Stimulated activated naive CD8-positive, alpha-beta T cell treated with anti-CD3 and anti-CD28 coated beads, Interleukin-15, Interleukin-2, amounts not matched to agents 100 ng/mL and 50 ng/mL, for 24 hours (primary cell): ENCODE measurements around the gene RFX4.
"Not testable (repeated sequence)": the region's sequence is repeated elsewhere in the genome, so short reads cannot be mapped to it uniquely, and the experiment has no call there.

Source experiments
- H3K27ac Mint-ChIP-seq: one replicate; pipeline ENCODE4 v1.8.0; 2021; ENCODE audit warnings: mild to moderate bottlenecking, mixed read lengths
- H3K27me3 Mint-ChIP-seq: one replicate; pipeline ENCODE4 v1.8.0; 2021; ENCODE audit warnings: mixed read lengths
- H3K36me3 Mint-ChIP-seq: one replicate; pipeline ENCODE4 v1.8.0; 2021; ENCODE audit warnings: low read depth, mixed read lengths
- H3K4me1 Mint-ChIP-seq: one replicate; pipeline ENCODE4 v1.8.0; 2021; ENCODE audit warnings: low read depth, mixed read lengths
- H3K4me3 Mint-ChIP-seq: one replicate; pipeline ENCODE4 v1.8.0; 2021; ENCODE audit warnings: mild to moderate bottlenecking, mixed read lengths
- H3K9me3 Mint-ChIP-seq: one replicate; pipeline ENCODE4 v1.8.0; 2021; ENCODE audit warnings: mixed read lengths

RFX4 gene

DNA sequence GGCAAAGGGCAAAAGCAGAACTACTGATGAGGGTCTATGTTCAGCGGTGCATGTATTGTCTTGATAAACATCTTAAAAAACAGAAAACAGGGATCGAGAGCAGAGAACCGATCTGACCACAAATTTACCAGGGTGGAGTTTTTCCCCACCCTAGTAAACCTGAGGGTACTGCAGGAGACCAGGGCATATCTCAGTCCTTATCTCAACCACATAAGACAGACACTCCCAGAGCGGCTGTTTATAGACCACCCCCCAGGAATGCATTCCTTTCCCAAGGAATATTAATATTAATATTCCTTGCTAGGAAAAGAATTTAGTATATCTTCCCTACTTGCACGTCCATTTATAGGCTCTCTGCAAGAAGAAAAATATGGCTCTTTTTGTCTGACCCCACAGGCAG, 37.8 kb downstream of the RFX4 start:
- Mint-ChIP-seq H3K36me3 (peaks cover 11% of the 10 kb centered on the region), H3K27me3 (peaks cover 48% of the 10 kb centered on the region), H3K9me3 (peaks cover 23% of the 10 kb centered on the region)
- not testable (repeated sequence) for H3K4me1 Mint-ChIP-seq, H3K4me3 Mint-ChIP-seq, H3K27ac Mint-ChIP-seq

DNA sequence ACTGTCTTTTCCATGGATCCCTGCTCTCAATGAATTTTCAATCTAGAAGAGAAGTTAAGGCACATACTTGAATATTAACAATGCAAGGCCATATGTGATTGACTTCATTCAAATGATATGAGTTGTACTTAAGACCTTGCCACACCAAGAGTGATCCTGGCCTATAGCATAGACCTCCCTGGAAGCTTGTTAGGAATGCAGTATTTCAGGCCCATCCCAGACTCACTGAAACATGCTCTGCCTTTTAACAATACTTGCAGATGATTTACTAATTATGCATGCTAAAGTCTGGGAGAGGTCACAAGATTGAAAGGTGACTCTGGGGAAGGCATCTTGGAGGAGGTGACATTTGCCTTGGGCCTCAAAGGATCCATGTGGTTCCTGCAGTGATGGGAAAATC, 43.2 kb downstream of the RFX4 start:
- H3K36me3 Mint-ChIP-seq = no peaks in the 10 kb centered on the region
- H3K27me3 Mint-ChIP-seq = peaks cover 11% of the 10 kb centered on the region
- peaks cover 10% of the 10 kb centered on the region for H3K9me3 Mint-ChIP-seq
- H3K27ac Mint-ChIP-seq = no peak overlapping the region
- no peak overlapping the region for H3K4me3 Mint-ChIP-seq
- no peaks in the 10 kb centered on the region for H3K4me1 Mint-ChIP-seq

DNA sequence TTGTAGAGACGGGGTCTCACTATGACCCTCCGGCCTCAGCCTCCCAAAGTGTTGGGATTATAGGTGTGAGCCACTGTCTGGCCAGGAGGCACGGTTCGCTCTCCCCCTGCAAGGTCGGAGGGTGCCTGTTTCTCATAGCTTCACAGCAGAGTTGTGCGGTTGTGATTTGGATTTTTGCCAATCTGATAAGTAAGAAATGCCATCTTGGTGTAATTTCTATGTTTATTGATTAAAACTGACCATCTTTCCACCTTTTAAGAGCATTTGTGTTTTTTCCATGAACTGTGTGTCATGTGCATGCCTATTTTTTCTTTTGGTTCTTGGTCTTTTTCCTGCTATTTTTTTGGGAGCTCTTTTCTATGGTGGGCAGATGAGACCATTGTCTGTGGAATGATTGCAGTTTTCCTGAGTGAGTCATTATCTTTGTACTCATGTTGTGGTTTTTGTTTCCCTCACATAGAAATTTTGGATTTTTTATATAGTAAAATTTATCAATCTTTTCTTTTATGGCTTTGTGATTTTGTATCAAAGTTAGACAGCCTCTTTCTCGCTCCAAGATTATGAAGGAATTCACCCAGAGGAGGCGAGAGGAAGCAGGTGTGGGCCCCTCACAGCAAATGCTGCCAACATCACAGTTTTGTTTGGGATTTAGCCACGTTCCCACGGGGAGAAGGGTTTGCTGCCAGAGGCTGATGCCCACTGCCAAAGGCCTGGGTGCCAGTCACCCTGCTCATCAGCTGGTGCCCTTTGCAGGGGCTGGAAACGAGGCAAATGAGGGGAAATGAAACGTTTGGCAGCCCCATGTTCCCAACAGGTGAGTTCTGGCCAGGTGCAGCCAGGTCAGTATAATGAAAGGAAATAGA, 47.2 kb downstream of the RFX4 start:
- no peaks in the 10 kb centered on the region for H3K4me1 Mint-ChIP-seq
- no peak overlapping the region for H3K27ac Mint-ChIP-seq
- H3K27me3 Mint-ChIP-seq = peaks cover 3% of the 10 kb centered on the region
- no peak overlapping the region for H3K4me3 Mint-ChIP-seq
- H3K9me3 Mint-ChIP-seq = no peaks in the 10 kb centered on the region
- H3K36me3 Mint-ChIP-seq = no peaks in the 10 kb centered on the region

DNA sequence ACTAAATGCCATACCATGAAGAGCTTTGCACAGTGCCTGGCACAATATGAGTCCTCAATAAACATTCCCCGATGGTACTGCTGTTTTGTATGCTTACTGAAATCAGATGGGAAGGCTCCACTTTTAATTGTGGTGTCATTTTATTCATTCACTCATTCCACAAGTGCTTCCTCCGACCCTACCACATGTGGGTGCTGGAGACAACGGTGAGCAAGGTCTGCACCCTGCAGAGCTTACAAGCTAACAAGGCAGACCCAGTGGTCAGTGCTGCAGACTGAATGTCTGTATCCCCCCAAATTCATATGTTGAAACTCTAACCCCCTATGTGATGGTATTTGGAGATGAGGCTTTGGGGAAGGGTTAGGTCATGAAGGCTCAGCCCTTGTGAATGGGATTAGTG, 48.3 kb downstream of the RFX4 start:
- Mint-ChIP-seq H3K9me3 (no peaks in the 10 kb centered on the region), H3K27ac (no peak overlapping the region), H3K36me3 (no peaks in the 10 kb centered on the region), H3K27me3 (no peaks in the 10 kb centered on the region), H3K4me1 (no peaks in the 10 kb centered on the region), H3K4me3 (no peak overlapping the region)

DNA sequence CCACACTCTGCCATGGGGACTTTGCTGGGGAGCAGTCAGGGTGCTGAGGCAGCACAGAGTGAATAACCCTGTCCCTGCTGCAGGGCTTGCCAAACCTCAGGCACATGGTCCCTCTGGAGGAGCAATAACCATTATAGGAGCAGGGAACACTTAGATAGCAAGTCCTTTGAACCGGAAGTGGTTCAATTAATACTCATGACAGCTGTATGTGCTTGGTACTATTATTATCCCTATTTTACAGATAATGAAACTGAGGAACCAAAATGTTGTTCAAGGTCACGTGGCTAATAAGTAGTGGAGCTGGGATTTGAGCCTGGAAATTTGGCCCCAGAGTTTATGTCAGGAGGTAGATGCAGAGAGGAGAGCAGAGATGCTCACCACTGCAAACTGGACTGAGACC, 49.0 kb downstream of the RFX4 start:
- Mint-ChIP-seq H3K4me3 (no peak overlapping the region), H3K27ac (no peak overlapping the region), H3K27me3 (peaks cover 4% of the 10 kb centered on the region)

DNA sequence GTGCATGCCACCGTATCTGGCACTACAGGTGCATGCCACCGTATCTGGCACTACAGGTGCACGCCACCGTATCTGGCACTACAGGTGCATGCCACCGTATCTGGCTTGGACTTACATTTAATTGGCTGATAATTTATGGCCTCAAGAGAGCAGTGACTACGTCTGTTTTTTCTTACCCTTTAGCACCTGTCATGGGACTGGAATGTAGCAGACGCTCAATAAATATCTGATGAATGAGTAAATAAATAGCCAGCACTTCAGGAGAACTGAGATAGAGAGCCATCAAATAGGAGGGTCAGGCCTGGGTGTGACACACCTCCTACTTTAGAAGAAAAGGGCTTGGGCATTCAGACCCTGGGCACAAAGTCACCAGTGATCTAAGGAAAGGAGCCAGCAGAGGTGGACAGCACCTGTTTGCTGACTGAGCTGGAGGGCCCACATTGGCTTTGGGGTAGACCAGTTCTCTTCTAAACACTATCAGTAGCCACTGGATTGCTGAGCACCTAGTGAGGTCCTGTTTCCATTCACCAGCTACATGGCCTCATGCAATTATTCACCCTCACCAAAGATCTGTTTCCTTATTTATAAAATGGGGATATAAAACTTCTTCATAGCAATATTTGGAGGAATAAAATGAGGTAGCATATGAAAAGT, 50.1 kb downstream of the RFX4 start:
- no peak overlapping the region for H3K4me3 Mint-ChIP-seq
- no peak overlapping the region for H3K27ac Mint-ChIP-seq
- peaks cover 7% of the 10 kb centered on the region for H3K27me3 Mint-ChIP-seq
- no peaks in the 10 kb centered on the region for H3K9me3 Mint-ChIP-seq
- H3K36me3 Mint-ChIP-seq = no peaks in the 10 kb centered on the region
- H3K4me1 Mint-ChIP-seq = no peaks in the 10 kb centered on the region

More for the DNA sequence above, 49.0 kb downstream of the RFX4 start:
- Mint-ChIP-seq H3K4me1 (no peaks in the 10 kb centered on the region), H3K36me3 (no peaks in the 10 kb centered on the region), H3K9me3 (no peaks in the 10 kb centered on the region)

DNA sequence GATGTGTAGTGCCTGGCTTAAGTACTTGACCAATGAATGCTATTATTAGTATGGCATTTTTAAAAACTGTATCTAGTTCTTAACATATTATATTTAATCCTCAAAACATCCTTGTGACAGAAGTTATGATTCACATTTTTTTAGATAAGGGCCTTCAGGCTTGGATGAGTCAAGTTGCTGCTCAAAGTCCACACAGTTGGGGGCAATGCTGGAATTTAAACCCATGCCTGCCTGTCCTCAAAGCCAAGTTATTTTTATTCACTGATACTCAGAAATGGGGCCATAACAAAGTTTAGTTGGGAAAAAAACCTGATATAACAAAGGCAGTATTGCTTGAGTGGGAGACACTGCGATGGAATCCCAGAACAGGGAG, 50.6 kb downstream of the RFX4 start:
- Mint-ChIP-seq H3K36me3 (no peaks in the 10 kb centered on the region), H3K4me3 (no peak overlapping the region), H3K27ac (no peak overlapping the region), H3K4me1 (no peaks in the 10 kb centered on the region), H3K27me3 (peaks cover 7% of the 10 kb centered on the region), H3K9me3 (no peaks in the 10 kb centered on the region)

DNA sequence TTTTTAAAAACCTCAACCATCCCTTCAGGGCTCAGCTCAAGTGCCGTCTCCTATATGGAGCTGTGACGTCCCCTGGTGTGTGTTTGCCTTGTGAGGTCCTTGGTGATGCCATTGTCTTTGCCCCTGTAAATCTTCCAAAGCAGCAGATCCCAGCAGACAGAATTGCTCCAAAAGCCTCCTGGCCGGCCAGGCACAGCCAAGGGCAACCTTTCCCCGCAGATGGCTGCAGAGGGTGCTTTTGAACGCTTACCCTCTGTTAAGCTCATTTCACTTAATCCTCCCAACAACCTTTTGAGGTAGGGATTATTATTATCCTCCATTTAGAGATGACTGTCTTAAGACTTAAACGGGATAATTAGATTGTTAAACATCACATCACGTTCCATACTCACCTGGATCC, 51.4 kb downstream of the RFX4 start:
- Mint-ChIP-seq H3K27me3 (peaks cover 7% of the 10 kb centered on the region), H3K4me3 (no peak overlapping the region), H3K9me3 (no peaks in the 10 kb centered on the region), H3K36me3 (no peaks in the 10 kb centered on the region), H3K27ac (no peak overlapping the region), H3K4me1 (no peaks in the 10 kb centered on the region)

DNA sequence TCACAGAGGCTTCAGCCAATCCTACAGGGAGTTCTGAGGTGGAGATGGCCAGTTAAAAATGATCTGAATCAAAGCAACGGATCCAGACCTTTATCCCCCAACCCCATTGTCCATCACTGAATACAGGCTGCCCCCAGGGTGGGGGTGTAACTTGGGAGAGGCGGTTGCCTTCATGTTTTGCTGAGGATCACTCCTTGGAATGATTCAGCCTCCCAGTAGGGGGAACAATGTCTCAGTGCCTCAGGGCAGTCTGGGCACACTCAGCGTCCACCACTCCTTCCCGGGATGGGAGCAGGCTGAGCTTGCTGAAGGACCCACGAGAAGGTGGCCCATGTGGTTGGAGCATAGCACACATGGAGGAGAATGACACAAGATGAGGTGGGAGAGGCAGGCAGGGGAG, 60.2 kb downstream of the RFX4 start:
- Mint-ChIP-seq H3K27me3 (peaks cover 3% of the 10 kb centered on the region), H3K36me3 (no peaks in the 10 kb centered on the region), H3K9me3 (no peaks in the 10 kb centered on the region), H3K4me3 (no peak overlapping the region), H3K27ac (peak overlapping the region; percentile 37), H3K4me1 (no peaks in the 10 kb centered on the region)

DNA sequence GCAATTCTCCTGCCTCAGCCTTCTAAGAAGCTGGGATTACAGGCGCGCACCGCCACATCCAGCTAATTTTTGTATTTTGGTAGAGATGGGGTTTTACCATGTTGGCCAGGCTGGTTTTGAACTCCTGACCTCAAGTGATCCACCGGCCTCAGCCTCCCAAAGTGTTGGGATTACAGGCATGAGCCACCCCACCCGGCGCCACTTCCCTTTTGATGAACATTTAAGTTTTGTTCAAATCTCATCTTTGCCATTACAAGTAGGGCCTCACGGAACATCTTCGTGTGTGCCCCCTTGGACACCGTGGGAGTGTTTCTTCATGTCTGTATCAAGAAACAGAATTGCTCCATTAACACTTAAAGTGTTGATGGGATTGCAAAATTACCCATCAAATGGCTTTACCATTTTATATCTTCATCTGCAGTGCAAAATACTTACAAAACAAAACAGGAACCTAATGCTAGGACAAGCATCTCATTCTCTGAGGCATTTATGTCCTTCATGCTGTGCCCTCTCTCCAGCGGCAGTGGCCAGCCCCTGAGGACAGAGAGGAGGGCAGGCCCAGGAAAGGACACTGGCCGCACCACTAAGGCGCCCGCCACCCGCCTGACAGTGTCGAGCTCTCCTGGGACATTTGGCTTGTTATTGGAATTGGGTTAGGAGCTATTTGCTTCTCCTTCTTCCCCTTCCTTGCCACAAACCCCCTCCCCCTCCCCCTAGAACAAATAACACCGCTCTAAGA, 61.7 kb downstream of the RFX4 start:
- Mint-ChIP-seq H3K4me1 (no peaks in the 10 kb centered on the region), H3K36me3 (no peaks in the 10 kb centered on the region), H3K27ac (no peak overlapping the region), H3K9me3 (no peaks in the 10 kb centered on the region), H3K27me3 (peaks cover 5% of the 10 kb centered on the region), H3K4me3 (no peak overlapping the region)

DNA sequence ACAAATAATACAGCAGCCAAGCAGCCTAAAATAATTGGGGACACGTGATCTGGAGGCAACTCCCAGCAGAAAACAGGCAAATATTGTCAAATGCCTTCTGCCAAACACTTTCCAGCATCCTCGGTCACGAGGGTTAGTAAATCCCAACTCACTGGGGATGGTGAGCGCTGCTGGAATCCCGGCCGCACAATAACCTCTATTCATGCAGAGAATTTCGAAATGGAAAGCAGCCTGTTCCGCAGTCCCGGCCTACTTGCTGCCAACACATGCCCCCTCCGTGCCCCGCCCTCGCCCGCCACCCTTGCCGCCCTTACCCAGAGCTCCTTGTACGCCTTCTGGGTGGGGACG, 62.2 kb downstream of the RFX4 start:
- no peak overlapping the region for H3K4me3 Mint-ChIP-seq

DNA sequence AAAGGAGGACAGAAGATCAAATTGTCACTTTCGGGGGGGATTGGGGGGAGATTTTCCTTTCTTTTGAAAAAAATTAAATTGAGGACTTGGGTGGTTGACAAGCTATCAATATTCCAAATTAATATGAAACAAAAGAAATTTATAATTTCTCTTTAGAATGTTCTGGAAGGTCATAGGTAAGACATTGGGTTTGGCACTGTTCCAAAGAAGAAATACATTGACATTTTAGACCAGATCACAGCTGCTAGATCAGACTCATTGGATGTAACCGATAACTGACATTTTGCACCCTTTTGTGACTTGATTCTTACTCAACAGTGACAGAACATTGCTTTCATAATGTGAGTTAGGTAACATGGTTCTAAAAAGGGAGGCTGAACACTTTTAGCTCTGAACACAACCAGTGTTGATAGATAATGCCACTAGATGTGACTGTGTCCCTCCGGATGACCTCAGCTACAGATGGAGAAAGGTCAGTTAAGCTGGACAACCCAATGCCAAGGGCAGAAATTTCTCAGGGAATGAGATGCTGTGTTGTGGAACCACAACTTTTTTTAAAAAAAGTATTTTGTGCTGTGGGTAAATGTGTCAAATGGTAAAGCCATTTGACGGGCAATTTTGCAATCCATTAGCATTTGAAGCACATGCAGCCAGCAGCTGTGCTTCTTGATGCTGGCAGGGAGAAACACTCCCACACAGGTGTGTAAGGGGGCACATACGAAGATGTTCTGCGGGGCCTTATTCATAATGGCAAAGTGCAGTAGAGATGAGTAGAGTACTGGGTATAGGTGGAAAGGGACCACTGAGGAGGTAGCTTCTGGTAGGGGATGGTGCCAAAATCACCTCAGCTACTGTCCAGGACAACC, 62.9 kb downstream of the RFX4 start:
- Mint-ChIP-seq H3K27ac (no peak overlapping the region), H3K27me3 (peaks cover 5% of the 10 kb centered on the region), H3K36me3 (no peaks in the 10 kb centered on the region), H3K4me1 (no peaks in the 10 kb centered on the region), H3K4me3 (no peak overlapping the region), H3K9me3 (no peaks in the 10 kb centered on the region)

More for the DNA sequence above, 62.2 kb downstream of the RFX4 start:
- Mint-ChIP-seq H3K9me3 (no peaks in the 10 kb centered on the region), H3K27ac (no peak overlapping the region), H3K4me1 (no peaks in the 10 kb centered on the region), H3K27me3 (peaks cover 5% of the 10 kb centered on the region), H3K36me3 (no peaks in the 10 kb centered on the region)

DNA sequence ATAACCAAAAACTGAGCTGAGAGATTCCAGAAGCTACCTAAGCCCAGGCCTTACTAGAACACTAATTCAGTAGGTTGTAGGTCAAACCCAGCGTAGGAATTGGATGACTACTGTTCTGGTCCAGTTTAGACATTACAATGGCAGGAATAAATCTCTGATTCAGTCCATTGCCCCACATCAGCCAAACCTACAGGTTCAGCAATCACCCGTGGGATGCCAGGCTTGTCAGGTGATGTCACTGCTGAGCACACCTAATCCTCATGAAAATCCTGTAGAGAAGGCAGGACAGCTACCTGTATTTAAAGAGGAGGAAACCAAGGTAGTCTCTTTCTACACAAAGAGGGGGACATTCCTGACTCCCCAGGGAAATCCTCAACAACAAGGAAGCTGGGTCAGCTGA, 63.7 kb downstream of the RFX4 start:
- no peaks in the 10 kb centered on the region for H3K4me1 Mint-ChIP-seq
- no peak overlapping the region for H3K27ac Mint-ChIP-seq
- peaks cover 5% of the 10 kb centered on the region for H3K27me3 Mint-ChIP-seq
- H3K9me3 Mint-ChIP-seq = no peaks in the 10 kb centered on the region
- H3K4me3 Mint-ChIP-seq = no peak overlapping the region
- H3K36me3 Mint-ChIP-seq = no peaks in the 10 kb centered on the region

DNA sequence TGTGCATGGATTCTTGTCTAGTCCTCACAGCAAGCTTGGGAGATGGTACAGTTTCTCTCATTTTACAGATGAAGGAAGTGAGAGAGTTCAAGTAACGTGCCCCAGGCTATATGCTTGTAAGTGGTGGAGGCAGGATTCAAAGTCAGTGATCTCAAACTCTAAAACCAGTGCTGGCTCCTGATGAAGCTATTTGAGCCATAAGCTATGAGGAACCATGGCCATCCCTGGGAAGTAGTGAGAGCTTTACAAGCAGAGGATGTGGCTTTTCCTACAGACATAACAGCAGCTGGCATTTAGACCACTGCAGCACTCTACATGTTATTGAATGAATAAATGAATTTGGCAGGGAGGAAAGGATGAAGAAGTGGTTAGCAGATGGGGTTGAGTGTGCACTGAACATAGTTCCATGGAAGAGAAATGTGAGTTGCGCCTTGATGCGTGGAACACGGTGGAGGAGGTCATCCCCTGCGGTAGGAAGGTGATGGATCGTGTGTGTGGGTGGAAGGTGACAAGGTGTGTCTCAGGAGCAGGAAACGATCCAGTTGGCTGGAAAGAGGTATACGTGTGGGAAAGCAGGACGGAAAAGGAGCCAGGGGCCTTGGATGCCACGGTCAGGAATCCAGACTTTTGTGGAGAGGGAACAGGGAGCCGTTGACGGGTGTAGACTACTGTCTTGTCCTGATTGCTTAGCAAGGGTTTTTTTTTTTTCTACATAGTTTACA, 65.2 kb downstream of the RFX4 start:
- Mint-ChIP-seq H3K27me3 (peaks cover 5% of the 10 kb centered on the region), H3K9me3 (no peaks in the 10 kb centered on the region), H3K4me3 (no peak overlapping the region), H3K36me3 (no peaks in the 10 kb centered on the region), H3K27ac (no peak overlapping the region), H3K4me1 (no peaks in the 10 kb centered on the region)
